IMR-90 (cell line): ENCODE measurements around the gene SLC9C2. TPM values are rescaled to one million over a fixed set of nuclear protein-coding genes. Genes with fewer than 3 reads are reported as not detected.

Source experiments
- ATAC-seq: fragments of 200-7000 bp; cut with Tn5 transposase; 2 replicates; pipeline ENCODE4 v1.9.1; 2020; ENCODE audit warnings: low read depth, mild to moderate bottlenecking, moderate library complexity
- BruUV-seq: library from RNA; stranded (reverse); fragments of 400-500 nt; replicated peaks from 2 replicates; lab custom pipeline; 2021; lab: Mats Ljungman, UMichigan
- CTCF ChIA-PET: fragments of 300-600 bp; formaldehyde crosslinking; extraction: SDS; loops from one replicate; lab custom pipeline; 2021; ENCODE audit warnings: antibody characterized with exemption; lab: Yijun Ruan, JAX
- POLR2A ChIA-PET: fragments of 300-600 bp; sonication (Branson Sonifier 250); formaldehyde crosslinking; loops from one replicate; lab custom pipeline; 2022; ENCODE audit warnings: antibody characterized with exemption; ENCODE audit not compliant: unreplicated experiment; lab: Charles Lee
- DNase-seq: peaks from one replicate; pipeline ENCODE4 v3.0.0; 2013
- H2AFZ ChIP-seq: replicated peaks from 2 replicates; pipeline ENCODE3; 2013; ENCODE audit warnings: low read length, mild to moderate bottlenecking; ENCODE audit not compliant: poor library complexity
- H2AK5ac ChIP-seq: 2 replicates; pipeline ENCODE4 v1.6.1; 2013; ENCODE audit warnings: low read depth, low read length, inconsistent platforms
- H2AK9ac ChIP-seq: replicated peaks from 2 replicates; pipeline ENCODE3; 2013; ENCODE audit warnings: mild to moderate bottlenecking, low read depth, low read length, moderate library complexity; ENCODE audit not compliant: poor library complexity
- H2BK120ac ChIP-seq: 2 replicates; pipeline ENCODE4 v1.6.1; 2013; ENCODE audit warnings: low read depth, low read length, inconsistent platforms
- H2BK15ac ChIP-seq: 3 replicates; pipeline ENCODE4 v1.6.1; 2013; ENCODE audit warnings: low read depth, low read length, inconsistent platforms
- H2BK20ac ChIP-seq: 2 replicates; pipeline ENCODE4 v1.6.1; 2013; ENCODE audit warnings: low read depth, mild to moderate bottlenecking, inconsistent platforms, low read length, moderate library complexity
- H2BK5ac ChIP-seq: 2 replicates; pipeline ENCODE4 v1.6.1; 2013; ENCODE audit warnings: mild to moderate bottlenecking, low read depth, low read length, inconsistent platforms; ENCODE audit not compliant: poor library complexity, severe bottlenecking
- H3K14ac ChIP-seq: replicated peaks from 2 replicates; pipeline ENCODE4 v1.6.1; 2013; ENCODE audit warnings: low read depth, low read length, inconsistent platforms
- H3K18ac ChIP-seq: 2 replicates; pipeline ENCODE4 v1.6.1; 2013; ENCODE audit warnings: low read depth, low read length, control low read depth
- H3K23ac ChIP-seq: 2 replicates; pipeline ENCODE4 v1.6.1; 2013; ENCODE audit warnings: low read depth, low read length, inconsistent platforms
- H3K27ac ChIP-seq: 2 replicates; pipeline ENCODE4 v1.5.1; 2013; ENCODE audit warnings: mild to moderate bottlenecking, control low read depth, low read length; ENCODE audit not compliant: insufficient read depth
- H3K27me3 ChIP-seq: 2 replicates; pipeline ENCODE4 v1.6.1; 2013; ENCODE audit warnings: low read length; ENCODE audit not compliant: control insufficient read depth, insufficient read depth
- H3K36me3 ChIP-seq: 2 replicates; pipeline ENCODE4 v1.6.1; 2013; ENCODE audit warnings: low read length, mixed read lengths; ENCODE audit not compliant: control insufficient read depth, insufficient read depth
- H3K4ac ChIP-seq: 2 replicates; pipeline ENCODE4 v1.6.1; 2013; ENCODE audit warnings: low read depth, low read length, inconsistent platforms
- H3K4me1 ChIP-seq: 2 replicates; pipeline ENCODE4 v1.6.1; 2013; ENCODE audit warnings: low read length, mixed read lengths; ENCODE audit not compliant: control insufficient read depth, insufficient read depth
- H3K4me2 ChIP-seq: 2 replicates; pipeline ENCODE4 v1.6.1; 2013; ENCODE audit warnings: low read depth, mild to moderate bottlenecking, control low read depth, low read length, moderate library complexity
- H3K4me3 ChIP-seq: 2 replicates; pipeline ENCODE4 v1.5.1; 2013; ENCODE audit warnings: low read depth, mild to moderate bottlenecking, control low read depth, low read length, moderate library complexity; ENCODE audit not compliant: insufficient read depth
- H3K56ac ChIP-seq: 2 replicates; pipeline ENCODE4 v1.6.1; 2013; ENCODE audit warnings: low read length, inconsistent platforms; ENCODE audit not compliant: insufficient read depth; ENCODE audit errors: extremely low read depth
- H3K79me1 ChIP-seq, 2 experiments: 2 replicates each; pipeline ENCODE4 v1.6.1; 2013; ENCODE audit warnings: low read length in 2 of 2, inconsistent platforms in 1 of 2, low read depth in 1 of 2
- H3K9ac ChIP-seq: 2 replicates; pipeline ENCODE4 v1.6.1; 2013; ENCODE audit warnings: low read depth, low read length, control low read depth
- H3K9me1 ChIP-seq: 2 replicates; pipeline ENCODE4 v1.6.1; 2013; ENCODE audit warnings: low read length, inconsistent platforms; ENCODE audit not compliant: insufficient read depth
- H3K9me3 ChIP-seq: 2 replicates; pipeline ENCODE4 v1.6.1; 2013; ENCODE audit warnings: low read length; ENCODE audit not compliant: control insufficient read depth, insufficient read depth
- H4K20me1 ChIP-seq: 2 replicates; pipeline ENCODE4 v1.6.1; 2013; ENCODE audit warnings: low read length, inconsistent platforms; ENCODE audit not compliant: insufficient read depth
- H4K5ac ChIP-seq: 2 replicates; pipeline ENCODE4 v1.6.1; 2013; ENCODE audit warnings: mild to moderate bottlenecking, low read depth, low read length, control low read depth
- H4K8ac ChIP-seq, 2 experiments: 2 replicates each; pipeline ENCODE4 v1.6.1; 2013; ENCODE audit warnings: low read depth in 2 of 2, low read length in 2 of 2, control low read depth in 1 of 2, inconsistent platforms in 1 of 2
- H4K91ac ChIP-seq: 2 replicates; pipeline ENCODE4 v1.6.1; 2013; ENCODE audit warnings: low read depth, low read length, inconsistent platforms; ENCODE audit not compliant: insufficient read depth
- BHLHE40 ChIP-seq: fragments of 150-350 bp; IDR thresholded peaks from 2 replicates; pipeline ENCODE4 v1.6.1; 2016; ENCODE audit warnings: mild to moderate bottlenecking, low read depth, low read length
- CEBPB ChIP-seq: IDR thresholded peaks from 2 replicates; pipeline ENCODE4 v1.6.1; 2012; ENCODE audit warnings: low read depth, low read length, improper control_type of control experiment
- CHD1 ChIP-seq: IDR thresholded peaks from 2 replicates; pipeline ENCODE4 v1.6.1; 2012; ENCODE audit warnings: low read depth, low read length, improper control_type of control experiment
- CTCF ChIP-seq: conservative IDR thresholded peaks from 2 replicates; pipeline ENCODE4 v1.5.1; 2012; ENCODE audit warnings: mild to moderate bottlenecking, low read depth, low read length, improper control_type of control experiment
- ELK1 ChIP-seq: fragments of 150-350 bp; IDR thresholded peaks from 2 replicates; pipeline ENCODE4 v1.6.1; 2016; ENCODE audit warnings: low read depth, mild to moderate bottlenecking, low read length, moderate library complexity, borderline replicate concordance
- FOS ChIP-seq: fragments of 150-350 bp; IDR thresholded peaks from 2 replicates; pipeline ENCODE4 v1.6.1; 2016; ENCODE audit warnings: low read depth, low read length
- MAFK ChIP-seq: IDR thresholded peaks from 2 replicates; pipeline ENCODE4 v1.6.1; 2012; ENCODE audit warnings: low read depth, low read length, improper control_type of control experiment
- MAZ ChIP-seq: IDR thresholded peaks from 2 replicates; pipeline ENCODE4 v1.6.1; 2012; ENCODE audit warnings: low read depth, mild to moderate bottlenecking, low read length, improper control_type of control experiment, moderate library complexity, borderline replicate concordance
- MXI1 ChIP-seq: IDR thresholded peaks from 2 replicates; pipeline ENCODE4 v1.6.1; 2012; ENCODE audit warnings: low read depth, mild to moderate bottlenecking, low read length, moderate library complexity, borderline replicate concordance
- NFE2L2 ChIP-seq: fragments of 150-350 bp; IDR thresholded peaks from 2 replicates; pipeline ENCODE4 v1.6.1; 2016; ENCODE audit warnings: low read depth, mild to moderate bottlenecking, low read length
- POLR2A ChIP-seq: IDR thresholded peaks from 2 replicates; pipeline ENCODE4 v1.6.1; 2012; ENCODE audit warnings: mild to moderate bottlenecking, low read depth, low read length
- RAD21 ChIP-seq: IDR thresholded peaks from 2 replicates; pipeline ENCODE4 v1.6.1; 2012; ENCODE audit warnings: low read length, improper control_type of control experiment
- RFX5 ChIP-seq: IDR thresholded peaks from 2 replicates; pipeline ENCODE4 v1.8.0; 2012; ENCODE audit warnings: low read depth, mild to moderate bottlenecking, low read length, moderate library complexity
- SMC3 ChIP-seq: fragments of 150-350 bp; IDR thresholded peaks from 2 replicates; pipeline ENCODE4 v1.6.1; 2016; ENCODE audit warnings: low read depth, mild to moderate bottlenecking, antibody characterized with exemption, low read length, moderate library complexity
- USF2 ChIP-seq: fragments of 150-350 bp; IDR thresholded peaks from 2 replicates; pipeline ENCODE4 v1.6.1; 2017; ENCODE audit warnings: mild to moderate bottlenecking, antibody characterized with exemption, low read length, low read depth
- WGBS, 2 experiments: methylation state at CpG; one replicate each; pipeline versions ENCODE4 v1.1.5 to v1.1.7; 2013; ENCODE audit warnings: missing lambda C conversion rate in 2 of 2; ENCODE audit not compliant: insufficient read length in 1 of 2; ENCODE audit errors: extremely low coverage in 2 of 2; 5-methylcytosine and 5-hydroxymethylcytosine counted together
- dilution Hi-C: fragments of 300-500 bp; cut with HindIII; formaldehyde crosslinking; loops from one replicate; pipeline ENCODE4 v1.14.3; 2018; ENCODE audit warnings: low sequenced_read_pairs; ENCODE audit not compliant: unreplicated experiment
- in situ Hi-C: fragments of 300-500 bp; cut with MboI; formaldehyde crosslinking; loops from 3 replicates; pipeline ENCODE4 v1.14.3; 2019; ENCODE audit warnings: low sequenced_read_pairs, inconsistent platforms, mixed read lengths
- intact Hi-C: fragments of 100-400 bp; cut with micrococcal nuclease; formaldehyde crosslinking; loops from 2 replicates; pipeline ENCODE4 v1.10.0; 2022
- polyA plus RNA-seq, 3 experiments: library from polyadenylated mRNA; depleted of rRNA; stranded (reverse); fragments of >200 nt; gene quantifications; 2 replicates each; pipeline ENCODE4 v1.2.3, GENCODE V29; 2012; ENCODE audit warnings: low replicate concordance in 1 of 3
- total RNA-seq: library from RNA; depleted of rRNA; stranded (reverse); fragments of >200 nt; gene quantifications from 2 replicates; pipeline ENCODE4 v1.2.3, GENCODE V29; 2012

SLC9C2 gene
- total and polyA plus RNA-seq, 2 of the 4 experiments (the other 2 are of a cell fraction) = not detected

- in situ Hi-C loops = no loop called here
- POLR2A ChIA-PET = no interaction called here
Observed at GRCh38 chr1:173459885-173460284, 143.0 kb downstream of the SLC9C2 start.

More at GRCh38 chr1:173459885-173460284, 143.0 kb downstream of the SLC9C2 start:
- H3K23ac ChIP-seq = no peak overlapping the region
- no peak overlapping the region for H3K14ac ChIP-seq
- no peak overlapping the region for H4K5ac ChIP-seq
- no peak overlapping the region for H2BK15ac ChIP-seq
- intact Hi-C loops = no loop called here
- H2BK20ac ChIP-seq = no peak overlapping the region
- no peak overlapping the region for H2AK5ac ChIP-seq
- H4K8ac ChIP-seq = no peak overlapping the region
- 100% methylated on average over 2 of the region's 4 CpGs; no CpG with 5 or more reads in 1 of the 2 experiments for WGBS, 2 experiments
- H3K36me3 ChIP-seq = peaks cover 11% of the 10 kb centered on the region
- H3K27ac ChIP-seq = no peak overlapping the region
- no peaks in the 10 kb centered on the region for H3K4me1 ChIP-seq
- no peaks in the 10 kb centered on the region for H3K9me1 ChIP-seq
- dilution Hi-C loops = no loop called here
- H3K9me3 ChIP-seq = no peaks in the 10 kb centered on the region
- TF ChIP-seq POLR2A (no peak), FOS (no peak), NFE2L2 (no peak), RAD21 (no peak), BHLHE40 (no peak), SMC3 (no peak), RFX5 (no peak), MAFK (no peak), MXI1 (no peak), MAZ (no peak), CEBPB (no peak), CTCF (no peak), USF2 (no peak), CHD1 (no peak), ELK1 (no peak)
- CTCF ChIA-PET = no interaction called here
- H2BK5ac ChIP-seq = no peak overlapping the region
- no peak overlapping the region for H2BK120ac ChIP-seq
- H4K20me1 ChIP-seq = no peaks in the 10 kb centered on the region
- H3K79me1 ChIP-seq = peaks cover 5 to 13% of the 10 kb centered on the region in 2 experiments; a peak in 3 of 4 replicates
- DNase-seq (no peak), ATAC-seq (no peak)
- H3K27me3 ChIP-seq = no peaks in the 10 kb centered on the region
- no peak overlapping the region for H2AK9ac ChIP-seq
- no peak overlapping the region for H3K4me2 ChIP-seq
- no peak overlapping the region for H3K9ac ChIP-seq
- no peak overlapping the region for H4K91ac ChIP-seq
- no peak overlapping the region for H3K4ac ChIP-seq
- no peak overlapping the region for H2AFZ ChIP-seq
- H3K56ac ChIP-seq = no peak overlapping the region
- no TSS peak for BruUV-seq
- no peak overlapping the region for H3K18ac ChIP-seq
- H3K4me3 ChIP-seq = no peak overlapping the region
